T follicular helper cell (primary cell): ENCODE data around the gene GPALPP1.
"Not testable (repeated sequence)": the region's sequence is repeated elsewhere in the genome, so short reads cannot be mapped to it uniquely, and the experiment has no call there.

ENCODE experiments used
- DNase-seq: peaks from one replicate; pipeline ENCODE4 v3.0.0-alpha.2; 2020; ENCODE audit warnings: low read depth

GPALPP1 gene

GRCh38 chr13:45007225-45007624, 17.9 kb downstream of the GPALPP1 start:
- no peak for DNase-seq

GRCh38 chr13:45007823-45008222, 18.5 kb downstream of the GPALPP1 start:
- no peak for DNase-seq

- no peak for DNase-seq
Observed at GRCh38 chr13:45011198-45011597, 21.9 kb downstream of the GPALPP1 start.

GRCh38 chr13:45015300-45015699, 26.0 kb downstream of the GPALPP1 start:
- DNase-seq, result no peak

- DNase-seq, result no peak
Observed at GRCh38 chr13:45016792-45017425, 27.6 kb downstream of the GPALPP1 start.

GRCh38 chr13:45019981-45020380, 30.6 kb downstream of the GPALPP1 start:
- DNase-seq, result not testable (repeated sequence)

- no peak for DNase-seq
Observed at GRCh38 chr13:45021250-45021649, 31.9 kb downstream of the GPALPP1 start.

GRCh38 chr13:45024847-45025246, 35.5 kb downstream of the GPALPP1 start:
- no peak for DNase-seq

GRCh38 chr13:45034342-45034741, 45.0 kb downstream of the GPALPP1 start:
- no peak for DNase-seq

- no peak for DNase-seq
Observed at GRCh38 chr13:45036206-45036605, 46.9 kb downstream of the GPALPP1 start.

GRCh38 chr13:45040173-45040572, 50.8 kb downstream of the GPALPP1 start:
- DNase-seq, result no peak

GRCh38 chr13:45040622-45041021, 51.3 kb downstream of the GPALPP1 start:
- DNase-seq, result no peak

GRCh38 chr13:45042539-45042938, 53.2 kb downstream of the GPALPP1 start:
- no peak for DNase-seq

GRCh38 chr13:45046445-45046844, 57.1 kb downstream of the GPALPP1 start:
- DNase-seq, result no peak

GRCh38 chr13:45047394-45048310, 58.3 kb downstream of the GPALPP1 start:
- peak; percentile 63 for DNase-seq

- no peak for DNase-seq
Observed at GRCh38 chr13:45048890-45049407, 59.6 kb downstream of the GPALPP1 start.

- DNase-seq, result no peak
Observed at GRCh38 chr13:45049478-45049877, 60.1 kb downstream of the GPALPP1 start.

GRCh38 chr13:45051315-45051714, 62.0 kb downstream of the GPALPP1 start:
- no peak for DNase-seq

GRCh38 chr13:45055198-45055901, 66.0 kb downstream of the GPALPP1 start:
- no peak for DNase-seq

GRCh38 chr13:45055902-45056648, 66.7 kb downstream of the GPALPP1 start:
- no peak for DNase-seq

GRCh38 chr13:45060062-45060461, 70.7 kb downstream of the GPALPP1 start:
- no peak for DNase-seq
